GM18502 (cell line): ENCODE measurements around the gene C11orf24.

Experiments used
- ATAC-seq: cut with Tn5 transposase; IDR thresholded peaks from one replicate; pipeline ENCODE4 v1.9.1; 2021; ENCODE audit warnings: mild to moderate bottlenecking; ENCODE audit not compliant: unreplicated experiment, poor library complexity

C11orf24 gene

DNA sequence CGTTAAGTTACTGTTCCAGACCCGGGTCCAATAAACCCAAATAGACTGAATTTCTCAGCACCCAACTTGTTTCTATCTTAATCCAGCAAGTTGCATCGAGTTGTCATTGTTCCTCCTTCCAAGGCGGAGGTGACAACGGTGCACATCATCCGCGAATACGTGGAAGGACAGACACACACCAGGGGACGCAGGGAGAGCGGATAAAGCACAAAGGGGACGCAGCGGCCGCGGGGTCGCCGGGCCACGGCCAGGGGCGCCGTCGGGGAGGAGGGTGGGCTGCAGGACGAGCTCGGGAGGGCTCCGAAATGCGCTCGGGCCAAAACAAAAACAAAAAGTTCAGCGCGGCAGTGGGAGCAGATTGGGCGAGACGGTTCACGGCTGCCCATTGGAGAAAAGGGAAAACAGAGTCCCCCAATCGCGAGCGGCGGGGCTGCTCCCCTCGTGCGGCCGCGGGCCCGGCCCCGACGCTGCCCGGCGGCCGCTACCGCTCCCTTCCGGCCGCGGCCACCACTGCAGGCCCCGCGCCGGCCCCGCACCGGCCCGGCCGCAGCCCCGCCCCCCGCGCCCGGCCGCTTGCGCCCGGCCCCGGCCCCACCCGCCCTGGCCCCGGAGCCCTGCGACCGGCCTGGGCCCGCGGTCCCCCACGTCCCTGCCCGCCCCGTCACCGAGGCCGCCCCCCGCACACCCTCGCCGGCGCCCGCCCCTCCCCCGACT lies 59.2 kb downstream of the C11orf24 start:
- ATAC-seq, result peak; percentile 56

DNA sequence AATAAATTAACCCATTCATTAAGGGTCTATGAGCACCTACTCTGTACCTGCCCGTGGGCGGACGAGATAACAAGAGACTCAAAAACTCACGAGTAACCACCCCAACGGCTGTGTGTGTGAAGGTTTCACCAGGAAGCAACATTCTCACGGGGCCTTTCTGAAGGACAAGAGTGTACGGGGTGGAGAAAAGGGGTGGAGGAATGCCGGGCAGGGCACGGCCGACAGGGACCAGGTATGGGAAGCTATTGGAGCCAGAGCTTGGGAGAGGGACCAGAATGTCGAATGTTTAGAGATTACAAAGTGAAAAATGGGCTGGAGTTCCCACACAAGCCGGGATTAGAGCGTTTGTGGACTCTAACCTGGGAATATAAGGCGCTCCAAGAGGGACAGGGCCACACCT lies 60.2 kb downstream of the C11orf24 start:
- no peak for ATAC-seq
